Measurements from ENCODE around the gene OSBPL2.

The OSBPL2 gene

DNA sequence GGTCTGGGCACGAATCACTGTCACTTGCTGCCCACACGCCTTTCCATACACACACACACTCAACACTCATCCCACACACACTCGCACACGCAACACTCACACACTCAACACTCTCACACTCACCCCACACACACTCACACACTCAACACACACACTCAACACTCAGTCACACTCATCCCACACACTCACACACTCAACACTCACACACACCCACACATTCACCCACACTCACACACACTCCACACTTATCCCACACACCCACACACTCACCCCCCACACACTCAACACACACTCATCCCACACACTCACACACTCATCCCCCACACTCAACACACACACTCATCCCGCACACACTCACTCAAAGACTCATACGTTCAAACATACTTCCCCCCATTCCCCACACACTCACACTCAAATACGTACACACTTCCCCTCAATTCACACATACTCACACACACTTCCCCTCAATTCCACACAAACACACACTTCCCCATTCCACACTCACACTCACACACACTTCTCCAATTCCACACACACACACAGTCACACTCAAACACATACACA is 9.3 kb upstream of the OSBPL2 start (continued):
- TF ChIP-seq GLI4 (tag by site-specific recombination; IDR thresholded peaks at IDR 0.05) (no peak), ZIC2 (tag by site-specific recombination; IDR thresholded peaks at IDR 0.05) (0 out of 2 replicates have a peak, but pooled peaks have one; percentile 2)
- TF ChIP-seq, protein P1, sequence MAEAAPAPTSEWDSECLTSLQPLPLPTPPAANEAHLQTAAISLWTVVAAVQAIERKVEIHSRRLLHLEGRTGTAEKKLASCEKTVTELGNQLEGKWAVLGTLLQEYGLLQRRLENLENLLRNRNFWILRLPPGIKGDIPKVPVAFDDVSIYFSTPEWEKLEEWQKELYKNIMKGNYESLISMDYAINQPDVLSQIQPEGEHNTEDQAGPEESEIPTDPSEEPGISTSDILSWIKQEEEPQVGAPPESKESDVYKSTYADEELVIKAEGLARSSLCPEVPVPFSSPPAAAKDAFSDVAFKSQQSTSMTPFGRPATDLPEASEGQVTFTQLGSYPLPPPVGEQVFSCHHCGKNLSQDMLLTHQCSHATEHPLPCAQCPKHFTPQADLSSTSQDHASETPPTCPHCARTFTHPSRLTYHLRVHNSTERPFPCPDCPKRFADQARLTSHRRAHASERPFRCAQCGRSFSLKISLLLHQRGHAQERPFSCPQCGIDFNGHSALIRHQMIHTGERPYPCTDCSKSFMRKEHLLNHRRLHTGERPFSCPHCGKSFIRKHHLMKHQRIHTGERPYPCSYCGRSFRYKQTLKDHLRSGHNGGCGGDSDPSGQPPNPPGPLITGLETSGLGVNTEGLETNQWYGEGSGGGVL (tag by site-specific recombination; IDR thresholded peaks at IDR 0.05): peak; percentile 20; the same call in 1 of the 2 replicates

DNA sequence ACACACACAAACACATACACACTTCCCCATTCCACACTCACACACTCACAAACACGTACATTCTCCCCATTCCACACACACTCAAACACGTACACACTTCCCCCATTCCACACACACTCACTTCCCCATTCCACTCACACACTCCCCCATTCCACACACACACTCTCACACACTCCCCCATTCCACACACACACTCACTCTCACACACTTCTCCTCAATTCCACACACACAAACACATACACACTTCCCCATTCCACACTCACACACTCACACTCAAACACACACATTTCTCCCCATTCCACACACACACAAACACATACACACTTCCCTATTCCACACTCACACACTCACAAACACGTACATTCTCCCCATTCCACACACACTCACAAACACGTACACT is 8.7 kb upstream of the OSBPL2 start:
- CTCF ChIA-PET: no interaction called here
- no peaks in the 10 kb centered on the region for H3K4me1 ChIP-seq (ENCODE audit: control insufficient read depth, insufficient read depth, low read length)
- TF ChIP-seq, protein P2, sequence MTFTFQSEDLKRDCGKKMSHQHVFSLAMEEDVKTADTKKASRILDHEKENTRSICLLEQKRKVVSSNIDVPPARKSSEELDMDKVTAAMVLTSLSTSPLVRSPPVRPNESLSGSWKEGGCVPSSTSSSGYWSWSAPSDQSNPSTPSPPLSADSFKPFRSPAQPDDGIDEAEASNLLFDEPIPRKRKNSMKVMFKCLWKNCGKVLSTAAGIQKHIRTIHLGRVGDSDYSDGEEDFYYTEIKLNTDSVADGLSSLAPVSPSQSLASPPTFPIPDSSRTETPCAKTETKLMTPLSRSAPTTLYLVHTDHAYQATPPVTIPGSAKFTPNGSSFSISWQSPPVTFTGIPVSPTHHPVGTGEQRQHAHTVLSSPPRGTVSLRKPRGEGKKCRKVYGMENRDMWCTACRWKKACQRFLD (tag by site-specific recombination; IDR thresholded peaks at IDR 0.05): 0 out of 2 replicates have a peak, but pooled peaks have one; percentile 17
- TF ChIP-seq ZIC2 (tag by site-specific recombination; IDR thresholded peaks at IDR 0.05): 0 out of 2 replicates have a peak, but pooled peaks have one; percentile 3
- TF ChIP-seq, protein P3, sequence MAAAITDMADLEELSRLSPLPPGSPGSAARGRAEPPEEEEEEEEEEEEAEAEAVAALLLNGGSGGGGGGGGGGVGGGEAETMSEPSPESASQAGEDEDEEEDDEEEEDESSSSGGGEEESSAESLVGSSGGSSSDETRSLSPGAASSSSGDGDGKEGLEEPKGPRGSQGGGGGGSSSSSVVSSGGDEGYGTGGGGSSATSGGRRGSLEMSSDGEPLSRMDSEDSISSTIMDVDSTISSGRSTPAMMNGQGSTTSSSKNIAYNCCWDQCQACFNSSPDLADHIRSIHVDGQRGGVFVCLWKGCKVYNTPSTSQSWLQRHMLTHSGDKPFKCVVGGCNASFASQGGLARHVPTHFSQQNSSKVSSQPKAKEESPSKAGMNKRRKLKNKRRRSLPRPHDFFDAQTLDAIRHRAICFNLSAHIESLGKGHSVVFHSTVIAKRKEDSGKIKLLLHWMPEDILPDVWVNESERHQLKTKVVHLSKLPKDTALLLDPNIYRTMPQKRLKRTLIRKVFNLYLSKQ (tag by site-specific recombination; IDR thresholded peaks at IDR 0.05; ENCODE audit: borderline replicate concordance): no peak
- H3K4me3 ChIP-seq (ENCODE audit: low read depth, low read length): no peak overlapping the region
- H3K9me3 ChIP-seq (ENCODE audit: control insufficient read depth, insufficient read depth, low read depth, low read length): no peaks in the 10 kb centered on the region
- POLR2A ChIA-PET: no interaction called here
- no peak overlapping the region for H3K27ac ChIP-seq (ENCODE audit: extremely low read depth, low read depth, low read length)
- H3K36me3 ChIP-seq (ENCODE audit: control insufficient read depth in 2 of 2, insufficient read depth in 1 of 2, low read length in 2 of 2): no peaks in the 10 kb centered on the region

DNA sequence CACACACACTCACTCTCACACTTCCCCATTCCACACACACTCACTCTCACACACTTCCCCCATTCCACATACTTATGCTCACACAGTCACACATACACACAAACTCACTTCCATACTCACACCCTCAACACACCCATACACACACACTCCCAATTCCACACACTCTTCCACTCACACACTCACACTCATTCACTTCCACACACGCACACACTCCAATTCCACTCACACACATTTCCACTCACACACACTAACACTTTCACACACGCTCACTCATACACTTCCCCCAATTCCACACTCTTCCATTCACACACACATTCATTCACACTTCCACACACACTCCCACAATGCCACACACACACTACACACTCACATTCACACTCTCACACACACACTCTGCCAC is 8.0 kb upstream of the OSBPL2 start:
- Histone ChIP-seq H3K4me3 (ENCODE audit: low read depth, low read length) (no peak overlapping the region), H3K36me3 (ENCODE audit: control insufficient read depth in 2 of 2, insufficient read depth in 1 of 2, low read length in 2 of 2) (no peaks in the 10 kb centered on the region), H3K4me1 (ENCODE audit: control insufficient read depth, insufficient read depth, low read length) (no peaks in the 10 kb centered on the region), H3K27ac (ENCODE audit: extremely low read depth, low read depth, low read length) (no peak overlapping the region), H3K9me3 (ENCODE audit: control insufficient read depth, insufficient read depth, low read depth, low read length) (no peaks in the 10 kb centered on the region)
- TF ChIP-seq ZNF785 (tag by site-specific recombination; IDR thresholded peaks at IDR 0.05) (0 out of 2 replicates have a peak, but pooled peaks have one; percentile 67), ZNF626 (tag by site-specific recombination; IDR thresholded peaks at IDR 0.05) (no peak), ZNF654 (tag by site-specific recombination; IDR thresholded peaks at IDR 0.05; ENCODE audit: low read depth) (no peak), ZNF610 (tag by site-specific recombination; IDR thresholded peaks at IDR 0.05; ENCODE audit: borderline replicate concordance) (no peak), ZNF658 (tag by site-specific recombination; IDR thresholded peaks at IDR 0.05) (no peak), ZNF664 (tag by site-specific recombination; IDR thresholded peaks at IDR 0.05) (no peak), PRDM1 (tag by site-specific recombination; IDR thresholded peaks at IDR 0.05) (peak; percentile 91), ZNF830 (tag by site-specific recombination; IDR thresholded peaks at IDR 0.05; ENCODE audit: low read depth) (no peak), ZBTB7A (tag by site-specific recombination; IDR thresholded peaks at IDR 0.05; ENCODE audit: low read depth) (no peak), ZBTB17 (tag by site-specific recombination; IDR thresholded peaks at IDR 0.05) (no peak), ZNF621 (tag by site-specific recombination; IDR thresholded peaks at IDR 0.05) (0 out of 2 replicates have a peak, but pooled peaks have one; percentile 24), ZNF174 (tag by site-specific recombination; IDR thresholded peaks at IDR 0.05) (no peak)
- TF ChIP-seq, protein P4, sequence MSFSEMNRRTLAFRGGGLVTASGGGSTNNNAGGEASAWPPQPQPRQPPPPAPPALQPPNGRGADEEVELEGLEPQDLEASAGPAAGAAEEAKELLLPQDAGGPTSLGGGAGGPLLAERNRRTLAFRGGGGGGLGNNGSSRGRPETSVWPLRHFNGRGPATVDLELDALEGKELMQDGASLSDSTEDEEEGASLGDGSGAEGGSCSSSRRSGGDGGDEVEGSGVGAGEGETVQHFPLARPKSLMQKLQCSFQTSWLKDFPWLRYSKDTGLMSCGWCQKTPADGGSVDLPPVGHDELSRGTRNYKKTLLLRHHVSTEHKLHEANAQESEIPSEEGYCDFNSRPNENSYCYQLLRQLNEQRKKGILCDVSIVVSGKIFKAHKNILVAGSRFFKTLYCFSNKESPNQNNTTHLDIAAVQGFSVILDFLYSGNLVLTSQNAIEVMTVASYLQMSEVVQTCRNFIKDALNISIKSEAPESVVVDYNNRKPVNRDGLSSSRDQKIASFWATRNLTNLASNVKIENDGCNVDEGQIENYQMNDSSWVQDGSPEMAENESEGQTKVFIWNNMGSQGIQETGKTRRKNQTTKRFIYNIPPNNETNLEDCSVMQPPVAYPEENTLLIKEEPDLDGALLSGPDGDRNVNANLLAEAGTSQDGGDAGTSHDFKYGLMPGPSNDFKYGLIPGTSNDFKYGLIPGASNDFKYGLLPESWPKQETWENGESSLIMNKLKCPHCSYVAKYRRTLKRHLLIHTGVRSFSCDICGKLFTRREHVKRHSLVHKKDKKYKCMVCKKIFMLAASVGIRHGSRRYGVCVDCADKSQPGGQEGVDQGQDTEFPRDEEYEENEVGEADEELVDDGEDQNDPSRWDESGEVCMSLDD (tag by site-specific recombination; IDR thresholded peaks at IDR 0.05): 0 out of 2 replicates have a peak, but pooled peaks have one; percentile 17
- TF ChIP-seq, protein P5, sequence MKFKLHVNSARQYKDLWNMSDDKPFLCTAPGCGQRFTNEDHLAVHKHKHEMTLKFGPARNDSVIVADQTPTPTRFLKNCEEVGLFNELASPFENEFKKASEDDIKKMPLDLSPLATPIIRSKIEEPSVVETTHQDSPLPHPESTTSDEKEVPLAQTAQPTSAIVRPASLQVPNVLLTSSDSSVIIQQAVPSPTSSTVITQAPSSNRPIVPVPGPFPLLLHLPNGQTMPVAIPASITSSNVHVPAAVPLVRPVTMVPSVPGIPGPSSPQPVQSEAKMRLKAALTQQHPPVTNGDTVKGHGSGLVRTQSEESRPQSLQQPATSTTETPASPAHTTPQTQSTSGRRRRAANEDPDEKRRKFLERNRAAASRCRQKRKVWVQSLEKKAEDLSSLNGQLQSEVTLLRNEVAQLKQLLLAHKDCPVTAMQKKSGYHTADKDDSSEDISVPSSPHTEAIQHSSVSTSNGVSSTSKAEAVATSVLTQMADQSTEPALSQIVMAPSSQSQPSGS (tag by site-specific recombination; IDR thresholded peaks at IDR 0.05; ENCODE audit: low read depth): no peak
- TF ChIP-seq, protein P6, sequence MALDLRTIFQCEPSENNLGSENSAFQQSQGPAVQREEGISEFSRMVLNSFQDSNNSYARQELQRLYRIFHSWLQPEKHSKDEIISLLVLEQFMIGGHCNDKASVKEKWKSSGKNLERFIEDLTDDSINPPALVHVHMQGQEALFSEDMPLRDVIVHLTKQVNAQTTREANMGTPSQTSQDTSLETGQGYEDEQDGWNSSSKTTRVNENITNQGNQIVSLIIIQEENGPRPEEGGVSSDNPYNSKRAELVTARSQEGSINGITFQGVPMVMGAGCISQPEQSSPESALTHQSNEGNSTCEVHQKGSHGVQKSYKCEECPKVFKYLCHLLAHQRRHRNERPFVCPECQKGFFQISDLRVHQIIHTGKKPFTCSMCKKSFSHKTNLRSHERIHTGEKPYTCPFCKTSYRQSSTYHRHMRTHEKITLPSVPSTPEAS (tag by site-specific recombination; IDR thresholded peaks at IDR 0.05): peak; percentile 68; the same call in 1 of the 2 replicates
- POLR2A ChIA-PET: no interaction called here
- CTCF ChIA-PET: interaction anchor here (0.7 kb wide), 1 partner anchor 70 kb away, joined by 3 read pairs; no protein-coding TSS in a partner anchor

Data from HEK293 (cell line).